GM18870 (cell line): ENCODE measurements around the gene RNF31.
"Not testable (repeated sequence)": the region's sequence is repeated elsewhere in the genome, so short reads cannot be mapped to it uniquely, and the experiment has no call there.

Source experiments
- ATAC-seq: cut with Tn5 transposase; IDR thresholded peaks from one replicate; pipeline ENCODE4 v1.9.1; 2021; ENCODE audit warnings: moderate library complexity; ENCODE audit not compliant: unreplicated experiment

RNF31 gene

GRCh38 chr14:24146978-24147760, at the start of gene RNF31:
Gene RNF31 (plus strand): TSS chr14:24147498. CDS start chr14:24147699, 201 bp downstream.
- ATAC-seq: peak; percentile 75

GRCh38 chr14:24098229-24098926, 48.9 kb upstream of the RNF31 start:
- no peak for ATAC-seq

GRCh38 chr14:24098927-24099813, 48.1 kb upstream of the RNF31 start:
- ATAC-seq: no peak

GRCh38 chr14:24100197-24100981, 46.9 kb upstream of the RNF31 start:
- no peak for ATAC-seq

GRCh38 chr14:24100982-24101494, 46.3 kb upstream of the RNF31 start:
- no peak for ATAC-seq

GRCh38 chr14:24102357-24103048, 44.8 kb upstream of the RNF31 start:
- no peak for ATAC-seq

- ATAC-seq: no peak
Measured at GRCh38 chr14:24103451-24103850, 43.8 kb upstream of the RNF31 start.

- ATAC-seq: not testable (repeated sequence)
Measured at GRCh38 chr14:24105609-24106239, 41.6 kb upstream of the RNF31 start.

GRCh38 chr14:24106672-24107271, 40.5 kb upstream of the RNF31 start:
- ATAC-seq: no peak

GRCh38 chr14:24108336-24108874, 38.9 kb upstream of the RNF31 start:
- ATAC-seq: peak; percentile 14

- ATAC-seq: no peak
Measured at GRCh38 chr14:24110060-24110459, 37.2 kb upstream of the RNF31 start.

GRCh38 chr14:24110523-24110922, 36.8 kb upstream of the RNF31 start:
- ATAC-seq: no peak

GRCh38 chr14:24113379-24113800, 33.9 kb upstream of the RNF31 start:
- ATAC-seq: no peak

- no peak for ATAC-seq
Measured at GRCh38 chr14:24113801-24114531, 33.3 kb upstream of the RNF31 start.

- peak; percentile 83 for ATAC-seq
Measured at GRCh38 chr14:24114532-24115421, 32.5 kb upstream of the RNF31 start, which contains the start of the genes DCAF11 and NRL. Gene DCAF11 (plus strand): TSS chr14:24114777. CDS start chr14:24115595, 818 bp downstream. Gene NRL (minus strand): TSS chr14:24114949. CDS start chr14:24082848, 32,101 bp downstream.

- ATAC-seq: no peak
Measured at GRCh38 chr14:24115422-24116127, 31.7 kb upstream of the RNF31 start.
